Mucosa of stomach (tissue), 1 donor: ENCODE data around the gene DCT.

Source experiments
- H3K27me3 ChIP-seq: one replicate; pipeline ENCODE4 v1.7.0; 2013; ENCODE audit warnings: mild to moderate bottlenecking, low read length; ENCODE audit not compliant: control insufficient read depth, insufficient read depth
- H3K36me3 ChIP-seq: one replicate; pipeline ENCODE4 v1.7.0; 2013; ENCODE audit warnings: low read length; ENCODE audit not compliant: control insufficient read depth, insufficient read depth
- H3K4me1 ChIP-seq: one replicate; pipeline ENCODE4 v1.7.0; 2013; ENCODE audit warnings: mild to moderate bottlenecking, low read length; ENCODE audit not compliant: control insufficient read depth, insufficient read depth
- H3K4me3 ChIP-seq: one replicate; pipeline ENCODE4 v1.7.0; 2013; ENCODE audit warnings: low read length
- H3K9ac ChIP-seq: one replicate; pipeline ENCODE4 v1.7.0; 2013; ENCODE audit warnings: mild to moderate bottlenecking, low read length, moderate library complexity
- H3K9me3 ChIP-seq: one replicate; pipeline ENCODE4 v1.7.0; 2013; ENCODE audit warnings: mild to moderate bottlenecking, low read length, moderate library complexity; ENCODE audit not compliant: control insufficient read depth
- donor health status: Pancreatic carcinoma.

Gene DCT

GRCh38 chr13:94387047-94387446, 92.4 kb downstream of the DCT start:
- no peak overlapping the region for H3K4me3 ChIP-seq
- H3K36me3 ChIP-seq = no peaks in the 10 kb centered on the region
- H3K4me1 ChIP-seq = no peaks in the 10 kb centered on the region
- no peak overlapping the region for H3K9ac ChIP-seq
- no peaks in the 10 kb centered on the region for H3K27me3 ChIP-seq
- no peaks in the 10 kb centered on the region for H3K9me3 ChIP-seq
